Ascending aorta (tissue), 2 donors: ENCODE data around the gene ARSB. TPM values are rescaled to one million over a fixed set of nuclear protein-coding genes. Genes with fewer than 3 reads are reported as not detected.

Source experiments
- DNase-seq, 2 donors: peaks; one replicate each; pipeline ENCODE4 v3.0.0-alpha.2; 2019; ENCODE audit warnings: low spot score in 2 of 2
- H3K27ac ChIP-seq, 2 donors: fragments of 200-600 bp; sonication (generic); one replicate each; pipeline ENCODE4 v1.5.1; 2016 to 2017; ENCODE audit warnings: mild to moderate bottlenecking in 1 of 2
- H3K27me3 ChIP-seq: fragments of 200-600 bp; sonication (generic); one replicate; pipeline ENCODE4 v1.5.1; 2017
- H3K36me3 ChIP-seq, 2 donors: fragments of 200-600 bp; sonication (generic); one replicate each; pipeline ENCODE4 v1.5.1; 2016
- H3K4me1 ChIP-seq, 2 donors: fragments of 200-600 bp; sonication (generic); one replicate each; pipeline ENCODE4 v1.5.1; 2016 to 2017; ENCODE audit warnings: mild to moderate bottlenecking in 1 of 2
- H3K4me3 ChIP-seq, 2 donors: fragments of 200-600 bp; sonication (generic); one replicate each; pipeline ENCODE4 v1.5.1; 2016 to 2017; ENCODE audit warnings: mild to moderate bottlenecking in 1 of 2
- H3K9me3 ChIP-seq, 2 donors: fragments of 200-600 bp; sonication (generic); one replicate each; pipeline ENCODE4 v1.5.1; 2016
- intact Hi-C: fragments of 100-400 bp; cut with DNase I; formaldehyde crosslinking; loops from one replicate; pipeline ENCODE4 v1.15.1; 2023
- total RNA-seq: library from RNA; depleted of rRNA; stranded (reverse); fragments of >200 nt; gene quantifications from one replicate; pipeline ENCODE4 v1.1.0, GENCODE V29; 2016
- TF ChIP-seq, protein P1 (sequence below), 3 experiments: fragments of 200-600 bp in 2 of 3; fragments of 450-650 bp in 1 of 3; sonication (generic) in 2 of 3; IDR thresholded peaks; one replicate each; pipeline ENCODE4 v1.5.1; 2016 to 2019; ENCODE audit warnings: antibody characterized with exemption in 3 of 3, mild to moderate bottlenecking in 1 of 3, moderate library complexity in 1 of 3

ARSB gene
- total RNA-seq, 1 donor from 2014 or later: 18.6 TPM

DNA sequence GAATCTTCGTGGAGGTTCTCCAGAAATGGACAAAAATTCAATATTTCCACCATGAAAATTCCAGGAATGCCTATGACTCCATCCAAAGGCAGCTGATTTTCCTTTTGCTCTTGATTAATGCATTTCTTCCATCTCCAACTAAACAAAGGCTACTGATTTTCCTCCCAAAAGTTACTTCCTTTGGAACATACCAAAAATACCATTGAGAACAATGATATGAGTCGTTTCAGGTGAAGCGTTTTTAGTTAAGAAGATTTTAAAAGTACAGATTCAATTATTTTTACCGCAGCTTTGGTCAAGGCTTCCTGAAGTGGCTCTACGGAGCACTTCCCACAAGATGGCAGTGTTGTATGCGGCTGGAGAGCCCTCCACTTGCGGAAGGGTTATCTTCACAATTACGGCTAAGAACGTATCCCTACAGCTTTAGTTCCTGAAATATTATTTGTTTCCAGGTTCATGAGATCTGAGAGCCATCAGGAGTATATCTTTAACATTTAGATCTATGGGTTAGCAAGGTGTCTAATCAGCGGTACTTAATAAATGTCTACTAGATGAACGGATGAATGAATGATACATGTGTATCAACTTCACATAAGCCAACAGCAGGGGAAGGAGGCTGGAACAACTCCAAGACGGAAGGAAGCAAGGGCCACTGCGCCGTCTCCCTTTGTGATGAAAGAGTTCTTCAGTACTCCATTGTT is 35.9 kb upstream of the ARSB start:
- intact Hi-C loops: loop anchor here (2.0 to 5.0 kb wide), 2 partner anchors 444 to 491 kb away; partner anchors contain the start of gene HOMER1

DNA sequence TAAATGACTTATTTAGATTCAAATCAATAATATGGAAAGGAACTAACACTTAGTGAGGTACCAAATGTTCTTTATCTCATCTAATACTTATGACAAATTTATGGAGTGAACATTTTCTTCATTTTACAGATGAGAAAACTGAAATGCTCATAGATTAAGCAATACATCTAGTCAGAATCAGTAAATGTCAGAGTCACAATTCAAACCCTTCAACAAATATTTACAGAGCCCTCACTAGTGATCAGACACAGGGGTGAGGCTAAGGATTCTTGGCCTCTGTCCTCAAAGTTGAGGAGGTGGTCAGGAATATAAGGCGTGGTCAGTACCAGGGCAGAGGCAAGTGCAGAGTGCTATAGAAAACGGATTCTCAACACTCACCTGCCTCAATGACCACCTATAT is 29.5 kb upstream of the ARSB start:
- TF ChIP-seq, protein P1, sequence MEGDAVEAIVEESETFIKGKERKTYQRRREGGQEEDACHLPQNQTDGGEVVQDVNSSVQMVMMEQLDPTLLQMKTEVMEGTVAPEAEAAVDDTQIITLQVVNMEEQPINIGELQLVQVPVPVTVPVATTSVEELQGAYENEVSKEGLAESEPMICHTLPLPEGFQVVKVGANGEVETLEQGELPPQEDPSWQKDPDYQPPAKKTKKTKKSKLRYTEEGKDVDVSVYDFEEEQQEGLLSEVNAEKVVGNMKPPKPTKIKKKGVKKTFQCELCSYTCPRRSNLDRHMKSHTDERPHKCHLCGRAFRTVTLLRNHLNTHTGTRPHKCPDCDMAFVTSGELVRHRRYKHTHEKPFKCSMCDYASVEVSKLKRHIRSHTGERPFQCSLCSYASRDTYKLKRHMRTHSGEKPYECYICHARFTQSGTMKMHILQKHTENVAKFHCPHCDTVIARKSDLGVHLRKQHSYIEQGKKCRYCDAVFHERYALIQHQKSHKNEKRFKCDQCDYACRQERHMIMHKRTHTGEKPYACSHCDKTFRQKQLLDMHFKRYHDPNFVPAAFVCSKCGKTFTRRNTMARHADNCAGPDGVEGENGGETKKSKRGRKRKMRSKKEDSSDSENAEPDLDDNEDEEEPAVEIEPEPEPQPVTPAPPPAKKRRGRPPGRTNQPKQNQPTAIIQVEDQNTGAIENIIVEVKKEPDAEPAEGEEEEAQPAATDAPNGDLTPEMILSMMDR (IDR thresholded peaks at IDR 0.05): no peak
- intact Hi-C loops: no loop called here
- Histone ChIP-seq H3K36me3 (no peaks in the 10 kb centered on the region), H3K9me3 (peaks cover 0 to 4% of the 10 kb centered on the region in 2 donors), H3K27me3 (no peaks in the 10 kb centered on the region), H3K4me1 (no peaks in the 10 kb centered on the region), H3K4me3 (no peak overlapping the region), H3K27ac (no peak overlapping the region)
- DNase-seq: no peak

More for the DNA sequence above, 35.9 kb upstream of the ARSB start:
- Histone ChIP-seq H3K36me3 (no peaks in the 10 kb centered on the region), H3K4me3 (peak overlapping the region in 1 of 2 donors; percentile 22), H3K27ac (peak overlapping the region in 1 of 2 donors; percentile 14), H3K9me3 (no peaks in the 10 kb centered on the region), H3K27me3 (no peaks in the 10 kb centered on the region), H3K4me1 (peaks cover 0 to 11% of the 10 kb centered on the region in 2 donors)
- DNase-seq: peak in 1 of 2 donors; percentile 75
- TF ChIP-seq, protein P1 (IDR thresholded peaks at IDR 0.05): peak; percentile 37 to 77 (median 77)

DNA sequence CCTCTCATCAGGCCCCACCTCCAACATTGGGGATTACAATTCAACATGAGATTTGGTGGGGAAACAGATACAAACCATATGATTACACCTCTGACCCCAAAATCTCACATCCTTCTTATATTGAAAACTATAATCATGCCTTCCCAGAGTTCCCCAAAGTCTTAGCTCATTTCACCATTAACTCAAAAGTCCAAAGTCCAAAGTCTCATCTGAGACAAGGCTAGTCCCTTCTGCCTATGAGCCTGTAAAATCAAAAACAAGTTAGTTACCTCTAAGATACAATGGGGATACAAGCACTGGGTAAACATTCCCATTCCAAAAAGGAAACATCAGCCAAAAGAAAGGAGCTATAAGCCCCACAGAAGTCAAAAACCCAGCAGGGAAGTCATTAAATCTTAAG is 26.8 kb upstream of the ARSB start:
- no peaks in the 10 kb centered on the region for H3K36me3 ChIP-seq
- TF ChIP-seq, protein P1 (IDR thresholded peaks at IDR 0.05): no peak
- DNase-seq: no peak
- peaks cover 0 to 4% of the 10 kb centered on the region in 2 donors for H3K9me3 ChIP-seq
- H3K4me3 ChIP-seq: no peak overlapping the region
- intact Hi-C loops: no loop called here
- H3K4me1 ChIP-seq: no peaks in the 10 kb centered on the region
- no peaks in the 10 kb centered on the region for H3K27me3 ChIP-seq
- no peak overlapping the region for H3K27ac ChIP-seq

DNA sequence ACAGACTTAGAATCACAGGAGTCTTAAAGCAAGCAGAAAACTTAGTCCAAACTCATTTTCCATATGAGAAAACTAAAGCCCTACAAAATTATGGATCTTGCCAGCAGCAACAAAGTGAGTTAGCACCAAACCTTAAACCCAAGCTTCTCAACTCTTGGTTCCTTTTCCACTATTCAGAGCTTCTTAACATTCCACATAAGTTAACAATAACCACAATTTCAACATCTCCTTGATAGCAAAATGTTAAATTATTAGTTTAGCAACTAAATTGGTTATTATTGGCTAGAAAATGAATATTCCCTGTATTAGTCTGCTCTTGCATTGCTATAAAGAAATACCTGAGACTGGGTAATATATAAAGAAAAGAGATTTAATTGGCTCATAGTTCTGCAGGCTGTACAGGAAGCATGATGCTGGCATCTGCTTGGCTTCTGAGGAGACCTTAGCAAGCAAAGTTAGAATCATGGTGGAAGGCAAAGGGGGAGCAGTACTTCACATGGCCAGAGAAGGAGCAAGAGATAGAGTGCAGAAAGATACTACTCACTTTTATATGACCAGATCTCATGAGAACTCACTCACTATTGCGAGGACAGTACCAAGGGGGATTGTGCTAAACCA is 26.2 kb upstream of the ARSB start:
- Histone ChIP-seq H3K27ac (no peak overlapping the region), H3K4me1 (no peaks in the 10 kb centered on the region), H3K9me3 (peaks cover 0 to 4% of the 10 kb centered on the region in 2 donors), H3K36me3 (no peaks in the 10 kb centered on the region), H3K27me3 (no peaks in the 10 kb centered on the region), H3K4me3 (no peak overlapping the region)
- intact Hi-C loops: no loop called here
- TF ChIP-seq, protein P1 (IDR thresholded peaks at IDR 0.05): no peak
- DNase-seq: no peak

DNA sequence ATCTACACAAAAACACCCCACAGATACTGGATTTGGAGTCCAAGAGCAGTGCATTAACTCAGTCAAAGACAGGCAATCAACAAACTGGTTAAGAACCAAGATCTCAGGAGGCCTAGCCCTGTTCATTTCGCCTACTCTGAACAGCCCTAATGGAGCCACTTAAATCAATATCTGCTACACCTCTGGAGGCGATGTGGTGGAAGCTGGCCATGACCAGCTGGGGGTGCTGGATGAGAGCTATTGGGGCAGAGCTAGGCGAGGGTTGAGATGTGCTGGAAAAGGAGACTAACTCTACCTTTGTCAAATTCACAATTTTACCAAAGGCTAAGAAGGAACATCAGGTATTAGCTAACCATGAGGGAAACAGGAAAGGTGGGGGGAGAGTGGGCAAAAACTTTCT is 23.3 kb upstream of the ARSB start:
- Histone ChIP-seq H3K27ac (no peak overlapping the region), H3K9me3 (no peaks in the 10 kb centered on the region), H3K36me3 (no peaks in the 10 kb centered on the region), H3K4me3 (no peak overlapping the region), H3K4me1 (no peaks in the 10 kb centered on the region), H3K27me3 (no peaks in the 10 kb centered on the region)
- no peak for DNase-seq
- TF ChIP-seq, protein P1 (IDR thresholded peaks at IDR 0.05): no peak
- intact Hi-C loops: no loop called here
